Measurements from ENCODE around the gene PRKG1. TPM values are rescaled to one million over a fixed set of nuclear protein-coding genes. Genes with fewer than 3 reads are reported as not detected.

Gene PRKG1
- total and polyA plus RNA-seq, 2 of the 8 experiments (the other 6 are each of a cell fraction or from before 2014, with no cell fraction given): 4.2 to 15.2 TPM

GRCh38 chr10:51399840-51400239 is 325.6 kb downstream of the PRKG1 start:
- no peak overlapping the region for H2BK15ac ChIP-seq (ENCODE audit: low read length)
- no peak overlapping the region for H2BK5ac ChIP-seq (ENCODE audit: low read depth, low read length)
- no peak overlapping the region for H3K27ac ChIP-seq (ENCODE audit: low read depth, low read length)
- no peak overlapping the region for H3K9ac ChIP-seq (replicated peaks in 1 of 4; ENCODE audit: extremely low read depth in 1 of 4, low read depth in 3 of 4, low read length in 3 of 4)
- no peaks in the 10 kb centered on the region for H3K27me3 ChIP-seq (replicated peaks in 1 of 4; ENCODE audit: control insufficient read depth in 3 of 4, extremely low read depth in 1 of 4, insufficient read depth in 3 of 4, low read length in 3 of 4)
- 91% methylated on average over 6 of the region's 6 CpGs; no CpG with 5 or more reads in 1 of the 2 experiments for WGBS, 2 experiments (ENCODE audit: extremely low coverage in 1 of 2, insufficient coverage in 1 of 2, insufficient read length in 1 of 2, insufficient replicate concordance in 2 of 2, low coverage in 1 of 2, low lambda C conversion rate in 2 of 2, missing lambda C conversion rate in 1 of 2)
- no peak overlapping the region for H3K4me3 ChIP-seq (ENCODE audit: extremely low read depth in 1 of 4, insufficient read depth in 2 of 4, low read depth in 3 of 4, low read length in 4 of 4)
- H4K20me1 ChIP-seq (replicated peaks in 1 of 2; ENCODE audit: control insufficient read depth in 1 of 2, insufficient read depth in 2 of 2, low read length in 2 of 2): no peaks in the 10 kb centered on the region
- no peak overlapping the region for H2AK5ac ChIP-seq (ENCODE audit: low read depth, low read length)
- no peak overlapping the region for H3K14ac ChIP-seq (ENCODE audit: insufficient read length)
- no peaks in the 10 kb centered on the region for H3K79me2 ChIP-seq (ENCODE audit: control insufficient read depth in 1 of 2, insufficient read depth in 2 of 2, low read length in 2 of 2)
- ChIA-PET POLR2A (ENCODE audit: partially characterized antibody) (interaction anchor here (0.6 kb wide), 1 partner anchor 168 kb away, joined by 3 read pairs; no protein-coding TSS in a partner anchor), CTCF (ENCODE audit: partially characterized antibody) (interaction anchor here (0.6 to 1.5 kb wide), 4 partner anchors 10 to 349 kb away, joined by 3 to 6 read pairs (median 3); no protein-coding TSS in a partner anchor)
- no peak overlapping the region for H4K8ac ChIP-seq (ENCODE audit: extremely low read depth, insufficient read depth, low read length)
- H3K36me3 ChIP-seq (ENCODE audit: control insufficient read depth in 2 of 4, insufficient read depth in 4 of 4, low read length in 3 of 4): no peaks in the 10 kb centered on the region
- no peaks in the 10 kb centered on the region for H3K4me1 ChIP-seq (replicated peaks in 1 of 4; ENCODE audit: control insufficient read depth in 3 of 4, insufficient read depth in 4 of 4, low read length in 3 of 4)
- no peak overlapping the region for H2BK120ac ChIP-seq (replicated peaks; ENCODE audit: low read depth, low read length)
- no peak overlapping the region for H3K18ac ChIP-seq (ENCODE audit: extremely low read depth, low read length)
- DNase-seq (ENCODE audit: low read depth in 1 of 2, low spot score in 2 of 2): no peak
- no peak overlapping the region for H4K5ac ChIP-seq (ENCODE audit: insufficient read length, low read depth, low read length)
- H2BK12ac ChIP-seq (ENCODE audit: low read depth, low read length): no peak overlapping the region
- no peak overlapping the region for H2AFZ ChIP-seq (ENCODE audit: low read length)
- no peak overlapping the region for H4K91ac ChIP-seq (replicated peaks; ENCODE audit: insufficient read length, low read length)
- no peaks in the 10 kb centered on the region for H3K9me3 ChIP-seq (ENCODE audit: insufficient read depth in 2 of 2, low read depth in 1 of 2, low read length in 1 of 2)
- H3K23ac ChIP-seq (ENCODE audit: insufficient read length): no peak overlapping the region
- H3K4ac ChIP-seq (replicated peaks; ENCODE audit: insufficient read length, low read depth, low read length): no peak overlapping the region
- no peak for FAIRE-seq
- no peak overlapping the region for H3K4me2 ChIP-seq (ENCODE audit: insufficient read depth in 1 of 2, low read depth in 2 of 2, low read length in 2 of 2)
- H2BK20ac ChIP-seq (ENCODE audit: low read length): no peak overlapping the region
- no peaks in the 10 kb centered on the region for H3K79me1 ChIP-seq (ENCODE audit: low read depth, low read length)
- no peak overlapping the region for H3K56ac ChIP-seq (replicated peaks; ENCODE audit: insufficient read length, low read depth, low read length)
- no peaks in the 10 kb centered on the region for H3K23me2 ChIP-seq (ENCODE audit: low read depth, low read length)
- no peak for TF ChIP-seq GTF2F1 (IDR thresholded peaks at IDR 0.05; ENCODE audit: borderline replicate concordance, low read depth, low read length)

Measured in H1 (cell line).